BJ (cell line): ENCODE data around the gene SPEF1. TPM values are rescaled to one million over a fixed set of nuclear protein-coding genes. Genes with fewer than 3 reads are reported as not detected.

Experiments used
- CTCF ChIA-PET: fragments of 350-600 bp; formaldehyde crosslinking; extraction: SDS; loops from one replicate; lab custom pipeline; 2021; ENCODE audit warnings: antibody characterized with exemption, inconsistent platforms; lab: Yijun Ruan, JAX
- POLR2A ChIA-PET: fragments of 300-600 bp; sonication (Branson Sonifier 250); formaldehyde crosslinking; extraction: SDS; loops from one replicate; lab custom pipeline; 2021; ENCODE audit warnings: antibody characterized with exemption; lab: Charles Lee
- DNase-seq: peaks from one replicate; pipeline ENCODE4 v3.0.0-alpha.2; 2011; ENCODE audit warnings: low read depth
- H3K27me3 ChIP-seq: 2 replicates; pipeline ENCODE4 v1.6.0; 2011; ENCODE audit warnings: low read length; ENCODE audit not compliant: control insufficient read depth, insufficient read depth
- H3K36me3 ChIP-seq: 2 replicates; pipeline ENCODE4 v1.5.1; 2011; ENCODE audit warnings: low read length; ENCODE audit not compliant: control insufficient read depth, insufficient read depth
- H3K4me3 ChIP-seq: 2 replicates; pipeline ENCODE4 v1.5.1; 2011; ENCODE audit warnings: low read depth, mild to moderate bottlenecking, control low read depth, low read length
- polyA plus RNA-seq: library from polyadenylated mRNA; depleted of rRNA; stranded (reverse); fragments of >200 nt; gene quantifications from 2 replicates; pipeline ENCODE4 v1.2.3, GENCODE V29; 2011
- TF ChIP-seq, protein P1 (sequence below): IDR thresholded peaks from 2 replicates; pipeline ENCODE4 v1.5.1; 2011; ENCODE audit warnings: low read depth, mild to moderate bottlenecking, control low read depth, inconsistent platforms, low read length, moderate library complexity; ENCODE audit not compliant: insufficient read depth

The SPEF1 gene
- polyA plus RNA-seq, 1 experiment: 0.17 TPM

DNA sequence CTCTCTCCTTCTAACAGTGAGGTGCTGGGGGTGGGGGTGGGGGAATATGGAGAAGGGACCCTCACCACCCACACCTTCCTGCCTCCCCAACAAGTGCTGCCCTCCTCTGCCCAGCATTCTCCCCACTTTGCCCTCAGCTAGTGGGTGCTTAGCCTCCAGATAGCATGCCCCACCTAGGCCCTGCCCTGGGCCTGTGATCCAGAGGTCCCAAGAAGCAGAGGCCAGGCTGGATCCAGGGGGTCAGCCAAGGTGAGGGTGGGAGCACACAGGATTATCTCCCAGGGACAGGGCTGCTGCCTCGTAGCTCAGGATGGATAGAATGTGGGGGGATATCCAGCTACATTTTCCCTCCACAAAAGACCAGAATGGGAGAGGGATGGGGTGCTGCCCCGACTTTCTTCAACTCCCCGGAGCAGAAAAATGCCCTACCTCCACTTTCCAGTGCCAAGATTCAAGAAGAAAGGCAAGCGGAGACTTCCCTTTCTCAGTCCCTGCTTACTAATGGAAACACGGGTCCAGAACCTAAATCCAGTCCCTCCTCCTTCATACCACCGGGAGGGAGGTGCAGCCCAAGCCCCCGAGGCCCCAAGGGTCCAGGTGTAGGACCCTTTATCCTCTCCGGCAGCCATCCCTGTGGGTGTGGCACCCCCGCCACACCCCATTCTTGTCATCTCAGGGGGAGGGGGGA is 14.7 kb downstream of the SPEF1 start:
- CTCF ChIA-PET: interaction anchor here (0.6 to 4.7 kb wide), 10 partner anchors 11 to 258 kb away, joined by 3 to 51 read pairs (median 4); partner anchors contain the start of genes AP5S1, CENPB and SPEF1
- Histone ChIP-seq H3K36me3 (no peaks in the 10 kb centered on the region), H3K27me3 (no peaks in the 10 kb centered on the region), H3K4me3 (peak overlapping the region; percentile 71)
- no peak for DNase-seq
- TF ChIP-seq, protein P1, sequence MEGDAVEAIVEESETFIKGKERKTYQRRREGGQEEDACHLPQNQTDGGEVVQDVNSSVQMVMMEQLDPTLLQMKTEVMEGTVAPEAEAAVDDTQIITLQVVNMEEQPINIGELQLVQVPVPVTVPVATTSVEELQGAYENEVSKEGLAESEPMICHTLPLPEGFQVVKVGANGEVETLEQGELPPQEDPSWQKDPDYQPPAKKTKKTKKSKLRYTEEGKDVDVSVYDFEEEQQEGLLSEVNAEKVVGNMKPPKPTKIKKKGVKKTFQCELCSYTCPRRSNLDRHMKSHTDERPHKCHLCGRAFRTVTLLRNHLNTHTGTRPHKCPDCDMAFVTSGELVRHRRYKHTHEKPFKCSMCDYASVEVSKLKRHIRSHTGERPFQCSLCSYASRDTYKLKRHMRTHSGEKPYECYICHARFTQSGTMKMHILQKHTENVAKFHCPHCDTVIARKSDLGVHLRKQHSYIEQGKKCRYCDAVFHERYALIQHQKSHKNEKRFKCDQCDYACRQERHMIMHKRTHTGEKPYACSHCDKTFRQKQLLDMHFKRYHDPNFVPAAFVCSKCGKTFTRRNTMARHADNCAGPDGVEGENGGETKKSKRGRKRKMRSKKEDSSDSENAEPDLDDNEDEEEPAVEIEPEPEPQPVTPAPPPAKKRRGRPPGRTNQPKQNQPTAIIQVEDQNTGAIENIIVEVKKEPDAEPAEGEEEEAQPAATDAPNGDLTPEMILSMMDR: no peak
- POLR2A ChIA-PET: no interaction called here

DNA sequence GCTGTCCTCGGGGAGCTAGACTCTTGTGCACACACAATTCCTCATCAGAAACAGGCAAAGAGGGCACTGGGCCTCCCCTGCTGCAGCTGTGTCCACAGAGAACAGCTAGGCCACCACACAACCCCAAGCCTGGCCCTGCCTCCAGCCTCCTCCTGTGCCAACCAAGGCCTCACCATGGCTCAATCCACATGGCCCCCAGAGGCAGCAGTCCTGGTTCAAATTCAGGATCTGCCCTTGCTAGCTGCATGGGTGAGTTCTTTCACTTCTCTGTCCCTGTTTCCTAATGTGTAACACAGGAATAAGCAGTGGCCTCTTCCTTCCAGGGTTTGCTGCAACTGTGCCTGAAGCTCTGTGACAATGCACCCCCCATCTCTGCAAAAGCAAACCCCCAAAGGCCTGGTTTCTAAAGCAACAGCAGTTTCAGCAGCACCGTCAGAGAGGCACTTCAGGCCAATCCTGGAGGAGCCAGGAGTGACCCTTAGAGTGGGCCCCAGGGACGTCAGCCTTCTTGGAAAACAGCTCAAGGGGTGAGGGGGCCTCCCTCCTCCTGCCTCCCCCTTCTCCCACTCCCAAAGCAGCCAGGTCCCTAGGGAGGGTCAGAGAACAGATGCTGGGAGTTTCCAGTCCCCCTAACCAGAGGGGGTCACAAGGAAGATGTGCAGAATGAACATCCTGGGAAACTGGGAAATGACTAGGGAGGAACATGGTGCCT is 15.9 kb downstream of the SPEF1 start:
- POLR2A ChIA-PET: no interaction called here
- H3K36me3 ChIP-seq: no peaks in the 10 kb centered on the region

DNA sequence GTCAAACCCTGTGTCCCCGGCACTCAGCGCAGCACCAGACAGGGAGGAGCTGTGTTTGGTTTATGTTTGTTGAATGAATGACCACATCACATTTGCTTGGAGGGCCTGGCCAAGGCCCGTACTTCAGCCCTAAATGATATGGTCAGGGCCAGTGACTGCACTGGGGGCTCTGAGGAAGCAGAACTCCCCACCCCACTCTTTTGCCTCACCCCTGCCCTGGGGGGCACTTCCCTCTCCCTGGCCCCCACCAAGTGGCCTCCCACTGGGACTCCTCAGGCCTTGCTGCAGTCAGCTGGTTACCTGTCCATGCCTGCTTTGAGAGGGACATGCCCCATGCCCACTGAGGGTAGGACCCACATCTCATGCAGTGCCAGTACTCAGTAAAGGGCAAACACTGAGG is 16.6 kb downstream of the SPEF1 start:
- Histone ChIP-seq H3K4me3 (no peak overlapping the region), H3K27me3 (no peaks in the 10 kb centered on the region), H3K36me3 (no peaks in the 10 kb centered on the region)
- POLR2A ChIA-PET: no interaction called here
- DNase-seq: no peak
- TF ChIP-seq, protein P1: no peak
- CTCF ChIA-PET: interaction anchor here (1.5 to 2.9 kb wide), 4 partner anchors 12 to 86 kb away, joined by 3 to 13 read pairs (median 4); partner anchors contain the start of gene SPEF1

More for the DNA sequence above, 15.9 kb downstream of the SPEF1 start:
- TF ChIP-seq, protein P1: no peak
- H3K27me3 ChIP-seq: no peaks in the 10 kb centered on the region
- CTCF ChIA-PET: interaction anchor here (0.6 to 4.7 kb wide), 10 partner anchors 10 to 87 kb away, joined by 3 to 51 read pairs (median 4); partner anchors contain the start of genes CENPB and SPEF1
- no peak for DNase-seq
- H3K4me3 ChIP-seq: no peak overlapping the region

DNA sequence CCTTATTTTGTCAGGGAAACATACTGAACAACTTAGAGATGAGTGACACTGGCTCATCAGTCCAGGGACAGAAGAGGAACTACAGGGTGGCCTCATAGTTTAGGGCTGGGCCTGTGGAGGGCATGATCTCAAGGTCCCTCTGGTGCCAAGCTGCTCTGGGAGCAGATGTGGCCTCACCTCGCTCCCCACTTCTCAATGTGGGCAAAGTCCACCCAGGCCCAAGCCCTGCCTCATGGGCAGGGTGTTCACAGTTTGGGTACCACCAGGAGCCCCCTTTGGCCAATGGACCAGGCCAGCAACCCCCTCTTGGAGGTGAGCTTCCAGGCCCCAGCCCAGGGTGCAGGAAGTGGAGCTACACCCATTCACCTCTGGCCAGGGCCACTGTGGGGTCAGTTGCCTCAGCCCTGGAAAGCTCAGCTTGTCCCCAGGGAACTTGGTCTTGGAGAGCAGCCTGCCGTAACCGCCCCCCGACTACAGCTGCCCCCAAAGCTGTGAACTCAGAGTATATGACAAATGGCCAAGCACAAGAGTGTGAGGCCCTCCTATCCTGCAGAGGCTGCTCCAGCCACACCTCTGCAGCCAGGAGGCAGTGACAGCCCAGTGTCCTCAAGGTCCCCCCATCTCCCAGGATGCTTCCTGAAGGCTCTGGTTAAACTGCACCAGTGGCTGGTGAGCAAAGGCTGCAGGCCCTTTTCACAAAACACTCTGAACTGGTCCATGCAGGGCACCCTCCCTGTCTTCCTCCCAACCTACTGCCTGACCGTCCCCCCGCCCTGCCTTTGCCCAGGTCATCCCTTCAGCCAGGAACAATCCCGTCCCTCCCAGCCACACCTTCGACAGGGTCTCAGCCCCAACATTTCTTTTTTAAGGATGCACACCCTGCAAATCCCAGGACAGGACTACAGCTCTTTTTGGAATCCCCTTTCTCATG is 17.3 kb downstream of the SPEF1 start:
- H3K27me3 ChIP-seq: no peaks in the 10 kb centered on the region
- ChIA-PET POLR2A (no interaction called here), CTCF (interaction anchor here (0.6 to 2.9 kb wide), 3 partner anchors 11 to 322 kb away, joined by 4 to 13 read pairs (median 4); no protein-coding TSS in a partner anchor)
- no peak for DNase-seq
- no peak overlapping the region for H3K4me3 ChIP-seq
- H3K36me3 ChIP-seq: peaks cover 2% of the 10 kb centered on the region; the same call in 1 of the 2 replicates
- TF ChIP-seq, protein P1: no peak
